Skeletal muscle satellite cell (primary cell): ENCODE data around the gene TMEM51.

ENCODE experiments used
- H3K27me3 ChIP-seq: 2 replicates; pipeline ENCODE4 v1.7.0; 2013; ENCODE audit warnings: low read length; ENCODE audit not compliant: control insufficient read depth, insufficient read depth
- H3K36me3 ChIP-seq: 2 replicates; pipeline ENCODE4 v1.7.0; 2013; ENCODE audit warnings: mild to moderate bottlenecking, control low read depth, low read length; ENCODE audit not compliant: insufficient read depth
- H3K4me1 ChIP-seq: 2 replicates; pipeline ENCODE4 v1.7.0; 2013; ENCODE audit warnings: low read length; ENCODE audit not compliant: control insufficient read depth, insufficient read depth
- H3K4me2 ChIP-seq: 2 replicates; pipeline ENCODE4 v1.7.0; 2013; ENCODE audit warnings: mild to moderate bottlenecking, low read length
- H3K4me3 ChIP-seq: 2 replicates; pipeline ENCODE4 v1.7.0; 2013; ENCODE audit warnings: low read length
- H3K9ac ChIP-seq: 2 replicates; pipeline ENCODE4 v1.7.0; 2013; ENCODE audit warnings: mild to moderate bottlenecking, low read depth, low read length, moderate library complexity
- H3K9me3 ChIP-seq: replicated peaks from 2 replicates; pipeline ENCODE4 v1.7.0; 2013; ENCODE audit warnings: mild to moderate bottlenecking, control low read depth, low read length

The TMEM51 gene

GRCh38 chr1:15192916-15193550, 39.5 kb downstream of the TMEM51 start:
- Histone ChIP-seq H3K4me2 (no peak overlapping the region), H3K4me3 (no peak overlapping the region), H3K4me1 (no peaks in the 10 kb centered on the region), H3K9ac (no peak overlapping the region), H3K27me3 (no peaks in the 10 kb centered on the region), H3K9me3 (no peaks in the 10 kb centered on the region), H3K36me3 (no peaks in the 10 kb centered on the region)

GRCh38 chr1:15195420-15196052, 42.0 kb downstream of the TMEM51 start:
- no peak overlapping the region for H3K9ac ChIP-seq
- H3K4me2 ChIP-seq = no peak overlapping the region
- H3K9me3 ChIP-seq = no peaks in the 10 kb centered on the region
- peaks cover 4% of the 10 kb centered on the region for H3K4me1 ChIP-seq
- H3K27me3 ChIP-seq = no peaks in the 10 kb centered on the region
- no peak overlapping the region for H3K4me3 ChIP-seq
- no peaks in the 10 kb centered on the region for H3K36me3 ChIP-seq

- Histone ChIP-seq H3K4me3 (no peak overlapping the region), H3K4me1 (peaks cover 8% of the 10 kb centered on the region), H3K9me3 (no peaks in the 10 kb centered on the region), H3K27me3 (no peaks in the 10 kb centered on the region), H3K9ac (no peak overlapping the region), H3K4me2 (no peak overlapping the region), H3K36me3 (no peaks in the 10 kb centered on the region)
These were observed 42.5 kb downstream of the TMEM51 start for GRCh38 chr1:15196069-15196468.

- Histone ChIP-seq H3K4me3 (no peak overlapping the region), H3K4me2 (no peak overlapping the region), H3K9ac (no peak overlapping the region), H3K36me3 (no peaks in the 10 kb centered on the region), H3K9me3 (no peaks in the 10 kb centered on the region), H3K27me3 (no peaks in the 10 kb centered on the region), H3K4me1 (peaks cover 8% of the 10 kb centered on the region)
These were observed 43.4 kb downstream of the TMEM51 start for GRCh38 chr1:15196807-15197530.

GRCh38 chr1:15197591-15198447, 44.3 kb downstream of the TMEM51 start:
- no peaks in the 10 kb centered on the region for H3K36me3 ChIP-seq
- H3K9ac ChIP-seq = no peak overlapping the region
- H3K4me3 ChIP-seq = no peak overlapping the region
- no peaks in the 10 kb centered on the region for H3K27me3 ChIP-seq
- H3K4me1 ChIP-seq = peaks cover 8% of the 10 kb centered on the region
- H3K9me3 ChIP-seq = no peaks in the 10 kb centered on the region
- no peak overlapping the region for H3K4me2 ChIP-seq

GRCh38 chr1:15198684-15199083, 45.1 kb downstream of the TMEM51 start:
- no peaks in the 10 kb centered on the region for H3K27me3 ChIP-seq
- no peaks in the 10 kb centered on the region for H3K36me3 ChIP-seq
- no peaks in the 10 kb centered on the region for H3K9me3 ChIP-seq
- peaks cover 8% of the 10 kb centered on the region for H3K4me1 ChIP-seq
- H3K9ac ChIP-seq = no peak overlapping the region
- H3K4me3 ChIP-seq = no peak overlapping the region
- no peak overlapping the region for H3K4me2 ChIP-seq

GRCh38 chr1:15201221-15201620, 47.7 kb downstream of the TMEM51 start:
- H3K9me3 ChIP-seq = no peaks in the 10 kb centered on the region
- H3K4me1 ChIP-seq = peaks cover 8% of the 10 kb centered on the region
- no peak overlapping the region for H3K4me3 ChIP-seq
- H3K27me3 ChIP-seq = no peaks in the 10 kb centered on the region
- H3K4me2 ChIP-seq = no peak overlapping the region
- H3K9ac ChIP-seq = no peak overlapping the region
- no peaks in the 10 kb centered on the region for H3K36me3 ChIP-seq

GRCh38 chr1:15201849-15202551, 48.5 kb downstream of the TMEM51 start:
- Histone ChIP-seq H3K4me2 (no peak overlapping the region), H3K9me3 (no peaks in the 10 kb centered on the region), H3K36me3 (no peaks in the 10 kb centered on the region), H3K4me3 (no peak overlapping the region), H3K4me1 (peaks cover 8% of the 10 kb centered on the region), H3K9ac (no peak overlapping the region), H3K27me3 (no peaks in the 10 kb centered on the region)

GRCh38 chr1:15204931-15205330, 51.4 kb downstream of the TMEM51 start:
- peaks cover 8% of the 10 kb centered on the region for H3K4me1 ChIP-seq
- H3K27me3 ChIP-seq = no peaks in the 10 kb centered on the region
- no peak overlapping the region for H3K9ac ChIP-seq
- no peaks in the 10 kb centered on the region for H3K36me3 ChIP-seq
- H3K4me2 ChIP-seq = no peak overlapping the region
- H3K9me3 ChIP-seq = no peaks in the 10 kb centered on the region
- H3K4me3 ChIP-seq = no peak overlapping the region

GRCh38 chr1:15205586-15206346, 52.2 kb downstream of the TMEM51 start:
- Histone ChIP-seq H3K9me3 (no peaks in the 10 kb centered on the region), H3K4me2 (no peak overlapping the region)

More at GRCh38 chr1:15205586-15206346, 52.2 kb downstream of the TMEM51 start:
- no peaks in the 10 kb centered on the region for H3K27me3 ChIP-seq
- no peak overlapping the region for H3K9ac ChIP-seq
- no peak overlapping the region for H3K4me3 ChIP-seq
- no peaks in the 10 kb centered on the region for H3K36me3 ChIP-seq
- peaks cover 2% of the 10 kb centered on the region for H3K4me1 ChIP-seq
